K562 (cell line): ENCODE measurements around the gene WNT2. TPM values are rescaled to one million over a fixed set of nuclear protein-coding genes. Genes with fewer than 3 reads are reported as not detected.

Source experiments
- ATAC-seq: fragments of 200-7000 bp; cut with Tn5 transposase; 3 replicates; pipeline ENCODE4 v1.9.1; 2020; ENCODE audit warnings: moderate library complexity
- BruUV-seq: library from RNA; stranded (reverse); fragments of 400-500 nt; replicated peaks from 2 replicates; lab custom pipeline; 2021; lab: Mats Ljungman, UMichigan
- CTCF ChIA-PET: fragments of 300-600 bp; formaldehyde crosslinking; extraction: SDS; loops from one replicate; lab custom pipeline; 2021; ENCODE audit warnings: low intra/inter-chr PET ratio; lab: Yijun Ruan, JAX
- POLR2A ChIA-PET: fragments of 300-600, 350-650 bp; sonication (Branson Sonifier 250); formaldehyde crosslinking; extraction: SDS; loops from one replicate; lab custom pipeline; 2021; ENCODE audit warnings: antibody characterized with exemption, inconsistent platforms; lab: Yijun Ruan, JAX
- DNase-seq, 4 experiments: peaks; one replicate each; pipeline versions ENCODE4 v3.0.0 to v3.0.0-alpha.2; 2011 to 2018; ENCODE audit warnings: low spot score in 3 of 4, mixed read lengths in 3 of 4; ENCODE audit errors: extremely low read depth in 1 of 4
- FAIRE-seq: peaks from 2 replicates; lab custom pipeline; 2011; peaks lifted over from hg19 to GRCh38; lab: Jason Lieb, UNC
- H2AFZ ChIP-seq: 2 replicates; pipeline ENCODE4 v1.6.0; 2011; ENCODE audit warnings: low read depth, low read length, control low read depth, inconsistent platforms
- H3K27ac ChIP-seq: fragments of 200-600 bp; 3 replicates; pipeline ENCODE4 v1.8.0; 2011; ENCODE audit warnings: low read depth, mild to moderate bottlenecking, control low read depth, inconsistent platforms, low read length, moderate library complexity, mixed read lengths; ENCODE audit errors: extremely low read depth
- H3K27me3 ChIP-seq, 2 experiments: fragments of 300-600 bp in 1 of 2; 2 replicates in 1 of 2; 3 replicates in 1 of 2; pipeline versions ENCODE4 v1.6.0 to v1.8.0; 2011; ENCODE audit warnings: inconsistent platforms in 2 of 2, low read length in 2 of 2, mild to moderate bottlenecking in 1 of 2, mixed read lengths in 1 of 2, moderate library complexity in 1 of 2; ENCODE audit not compliant: control insufficient read depth in 2 of 2, insufficient read depth in 2 of 2
- H3K36me3 ChIP-seq: fragments of 300-600 bp; 3 replicates; pipeline ENCODE4 v1.8.0; 2011; ENCODE audit warnings: mild to moderate bottlenecking, low read length, inconsistent platforms; ENCODE audit not compliant: control insufficient read depth, insufficient read depth
- H3K4me1 ChIP-seq, 2 experiments: fragments of 200-600 bp in 1 of 2; replicated peaks in 1 of 2; 2 replicates in 1 of 2; 3 replicates in 1 of 2; pipeline versions ENCODE4 v1.5.1 to v1.8.0; 2011; ENCODE audit warnings: inconsistent platforms in 2 of 2, low read length in 2 of 2, mild to moderate bottlenecking in 1 of 2, mixed read lengths in 1 of 2, moderate library complexity in 1 of 2; ENCODE audit not compliant: control insufficient read depth in 2 of 2, insufficient read depth in 2 of 2
- H3K4me2 ChIP-seq: 2 replicates; pipeline ENCODE4 v1.6.1; 2011; ENCODE audit warnings: low read length, control low read depth, inconsistent platforms, mixed read lengths; ENCODE audit not compliant: insufficient read depth
- H3K4me3 ChIP-seq: fragments of 200-600 bp; sonication (generic), shearing (Covaris generic); 2 replicates; pipeline ENCODE4 v1.5.1; 2016; ENCODE audit warnings: control low read depth, inconsistent platforms
- H3K79me2 ChIP-seq: fragments of 200-600 bp; 3 replicates; pipeline ENCODE4 v1.8.0; 2011; ENCODE audit warnings: low read length, inconsistent platforms; ENCODE audit not compliant: control insufficient read depth, insufficient read depth
- H3K9ac ChIP-seq, 2 experiments: 2 replicates each; pipeline versions ENCODE4 v1.6.0 to v1.6.1; 2011; ENCODE audit warnings: low read depth in 2 of 2, low read length in 2 of 2, control low read depth in 1 of 2, inconsistent platforms in 1 of 2, mild to moderate bottlenecking in 1 of 2, mixed read lengths in 1 of 2; ENCODE audit not compliant: insufficient read depth in 1 of 2
- H3K9me1 ChIP-seq: one replicate; pipeline ENCODE4 v1.6.0; 2011; ENCODE audit warnings: inconsistent platforms, mild to moderate bottlenecking, low read length, moderate library complexity; ENCODE audit not compliant: control insufficient read depth, insufficient read depth
- H3K9me3 ChIP-seq: replicated peaks from 2 replicates; pipeline ENCODE4 v1.5.1; 2011; ENCODE audit warnings: low read depth, low read length, inconsistent platforms; ENCODE audit not compliant: control insufficient read depth, insufficient read depth
- H4K20me1 ChIP-seq: replicated peaks from 2 replicates; pipeline ENCODE4 v1.6.1; 2011; ENCODE audit warnings: low read length, inconsistent platforms, mixed read lengths; ENCODE audit not compliant: control insufficient read depth, insufficient read depth
- ATF7 ChIP-seq: fragments of 450-650 bp; IDR thresholded peaks from 2 replicates; pipeline ENCODE4 v1.7.1; 2014; ENCODE audit warnings: mild to moderate bottlenecking, moderate library complexity
- BACH1 ChIP-seq: fragments of 200-800 bp; sonication (Bioruptor generic); IDR thresholded peaks from 2 replicates; pipeline ENCODE4 v1.6.1; 2016; ENCODE audit warnings: missing genetic modification characterization, missing compliant biosample characterization
- GTF2E2 ChIP-seq: fragments of 200-800 bp; sonication (Bioruptor generic); IDR thresholded peaks from 2 replicates; pipeline ENCODE4 v1.6.1; 2016; ENCODE audit warnings: missing genetic modification characterization, missing compliant biosample characterization
- HLTF ChIP-seq: fragments of 450-650 bp; IDR thresholded peaks from 2 replicates; pipeline ENCODE4 v1.6.1; 2016
- MYNN ChIP-seq, 2 experiments: sonication (generic); formaldehyde crosslinking in 1 of 2; IDR thresholded peaks; 2 replicates each; pipeline versions ENCODE4 v1.5.0 to v1.6.1; 2016 to 2020; ENCODE audit warnings: antibody characterized with exemption in 1 of 2, missing genetic modification reagents in 1 of 2
- NONO ChIP-seq, 2 experiments: fragments of 200-400 bp in 1 of 2; fragments of 450-650 bp in 1 of 2; formaldehyde crosslinking in 1 of 2; IDR thresholded peaks; 2 replicates each; pipeline ENCODE4 v1.6.1; 2017; ENCODE audit warnings: low read depth in 2 of 2, mild to moderate bottlenecking in 2 of 2, moderate library complexity in 2 of 2, low read length in 1 of 2
- PHB ChIP-seq: fragments of 250-450 bp; sonication (Bioruptor Pico); IDR thresholded peaks from 2 replicates; pipeline ENCODE4 v1.5.0; 2021
- POLR2A ChIP-seq: fragments of 450-650 bp; conservative IDR thresholded peaks from 2 replicates; pipeline ENCODE4 v1.6.1; 2016
- POLR2AphosphoS5 ChIP-seq: IDR thresholded peaks from 2 replicates; pipeline ENCODE4 v1.6.1; 2011; ENCODE audit warnings: mild to moderate bottlenecking, low read depth, low read length, moderate library complexity; ENCODE audit not compliant: control insufficient read depth, insufficient read depth
- POLR2B ChIP-seq: fragments of 450-650 bp; IDR thresholded peaks from 2 replicates; pipeline ENCODE4 v1.6.1; 2018; ENCODE audit warnings: low read depth; ENCODE audit not compliant: partially characterized antibody
- WGBS: fragments of 100-300 bp; shearing (Covaris generic); methylation state at CpG from one replicate; pipeline ENCODE4 v1.1.6; 2016; ENCODE audit warnings: low coverage, mixed read lengths; ENCODE audit not compliant: insufficient coverage; ENCODE audit errors: missing lambda C conversion rate; 5-methylcytosine and 5-hydroxymethylcytosine counted together
- in situ Hi-C: fragments of 300-500 bp; cut with MboI; formaldehyde crosslinking; loops from 4 replicates; pipeline ENCODE4 v1.15.0; 2018; ENCODE audit warnings: inconsistent platforms, mixed read lengths
- intact Hi-C: fragments of 100-400 bp; cut with micrococcal nuclease; formaldehyde crosslinking; loops from 2 replicates; pipeline ENCODE4 v1.14.2; 2022
- polyA plus RNA-seq, 8 experiments: library from polyadenylated mRNA; depleted of rRNA in 4 of 8; stranded (reverse) in 5 of 8; unstranded in 3 of 8; fragments of >200 nt; fragmentation: Nextera tagmentation in 2 of 8; fragmentation: Illumina TruSeq in 1 of 8; extraction: Ambion mirVana in 2 of 8; extraction: Trizol in 1 of 8; gene quantifications; 2 replicates each; pipeline versions ENCODE4 v1.2.1 to v1.2.3, GENCODE V29; 2011 to 2014; ENCODE audit warnings: inconsistent platforms in 1 of 8, missing spikeins in 1 of 8
- total RNA-seq, 7 experiments: library from RNA; depleted of rRNA in 6 of 7; stranded (reverse); fragments of >200 nt in 6 of 7; fragmentation: Illumina TruSeq in 2 of 7; extraction: Trizol in 2 of 7; gene quantifications; 2 replicates each; pipeline versions ENCODE4 v1.2.1 to v1.2.3, GENCODE V29; 2011 to 2021; ENCODE audit warnings: low replicate concordance in 1 of 7

Gene WNT2
- total and polyA plus RNA-seq, 9 of the 15 experiments (the other 6 are each of a cell fraction or from before 2014, with no cell fraction given), result 0.04 TPM; not detected in 8

DNA sequence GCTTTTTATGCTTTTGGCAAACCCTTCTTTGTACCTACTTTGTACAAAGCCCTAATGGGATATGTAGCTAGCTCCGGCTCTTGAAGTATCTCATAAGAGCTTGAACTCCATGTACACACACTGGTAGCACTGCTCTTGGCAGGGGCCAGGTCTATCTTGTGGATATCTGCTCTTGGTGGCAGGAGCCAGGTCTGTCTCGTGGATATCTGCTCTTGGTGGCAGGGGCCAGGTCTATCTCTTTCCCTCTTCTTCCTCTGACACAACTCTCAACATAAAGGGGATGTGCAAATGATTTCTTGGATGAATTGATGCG is 91.9 kb downstream of the WNT2 start:
- Histone ChIP-seq H3K27me3 (no peaks in the 10 kb centered on the region), H3K9ac (no peak overlapping the region), H3K9me3 (no peaks in the 10 kb centered on the region), H3K36me3 (peaks cover 11% of the 10 kb centered on the region; the same call in 1 of the 3 replicates), H3K4me2 (no peak overlapping the region), H4K20me1 (no peaks in the 10 kb centered on the region), H3K4me3 (no peak overlapping the region), H3K79me2 (no peaks in the 10 kb centered on the region), H3K9me1 (no peaks in the 10 kb centered on the region), H3K27ac (no peak overlapping the region), H2AFZ (no peak overlapping the region), H3K4me1 (peaks cover 0 to 16% of the 10 kb centered on the region in 2 experiments; a peak in 3 of 5 replicates)
- ChIA-PET CTCF (no interaction called here), POLR2A (interaction anchor here (0.6 to 1.4 kb wide), 2 partner anchors 14 to 54 kb away, joined by 3 to 5 read pairs; no protein-coding TSS in a partner anchor)
- peak; percentile 36 for ATAC-seq
- in situ Hi-C loops, result no loop called here
- WGBS, result 76% methylated on average over 3 of the region's 3 CpGs
- DNase-seq, result no peak
- no TSS peak for BruUV-seq
- FAIRE-seq, result no peak
- TF ChIP-seq MYNN (IDR thresholded peaks at IDR 0.05) (0 out of 2 replicates have a peak, but pooled peaks have one; percentile 1), MYNN (CRISPR knock-in tag; IDR thresholded peaks at IDR 0.05) (no peak), PHB (CRISPR knock-in tag) (no peak), POLR2AphosphoS5 (no peak), POLR2B (no peak), ATF7 (no peak), POLR2A (0 out of 2 replicates have a peak, but pooled peaks have one; percentile 4), HLTF (no peak), NONO (IDR thresholded peaks at IDR 0.05; ENCODE audit: low read depth in 2 of 2, low read length in 1 of 2) (no peak), GTF2E2 (no peak), BACH1 (tag) (no peak)
- intact Hi-C loops, result no loop called here
